HG03378 (cell line): ENCODE results near the gene SCN2A.

ENCODE experiments used
- ATAC-seq: cut with Tn5 transposase; IDR thresholded peaks from one replicate; pipeline ENCODE4 v1.9.1; 2021; ENCODE audit warnings: mild to moderate bottlenecking, moderate library complexity; ENCODE audit not compliant: unreplicated experiment

Gene SCN2A

DNA sequence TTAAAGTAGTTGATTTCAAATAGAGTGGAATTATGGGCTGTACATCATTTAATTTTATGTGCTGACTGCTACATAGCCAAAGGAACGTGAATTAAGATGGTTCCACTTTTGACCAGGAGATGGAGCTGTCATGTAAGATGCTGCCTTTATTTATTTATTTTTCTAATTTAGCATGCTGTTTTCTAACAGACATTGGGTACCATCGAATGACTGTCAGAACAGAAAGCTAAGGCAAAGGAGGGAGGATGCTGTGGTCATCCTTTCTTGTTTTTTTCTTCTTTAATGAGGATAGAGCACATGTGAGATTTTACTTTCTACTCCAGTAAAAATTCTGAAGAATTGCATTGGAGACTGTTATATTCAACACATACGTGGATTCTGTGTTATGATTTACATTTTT lies at the start of gene SCN2A:
Gene SCN2A (plus strand): TSS at position 185 of the 400 bp plus-strand sequence. CDS start 56,410 bp downstream, outside the sequence.
- ATAC-seq: peak; percentile 78

DNA sequence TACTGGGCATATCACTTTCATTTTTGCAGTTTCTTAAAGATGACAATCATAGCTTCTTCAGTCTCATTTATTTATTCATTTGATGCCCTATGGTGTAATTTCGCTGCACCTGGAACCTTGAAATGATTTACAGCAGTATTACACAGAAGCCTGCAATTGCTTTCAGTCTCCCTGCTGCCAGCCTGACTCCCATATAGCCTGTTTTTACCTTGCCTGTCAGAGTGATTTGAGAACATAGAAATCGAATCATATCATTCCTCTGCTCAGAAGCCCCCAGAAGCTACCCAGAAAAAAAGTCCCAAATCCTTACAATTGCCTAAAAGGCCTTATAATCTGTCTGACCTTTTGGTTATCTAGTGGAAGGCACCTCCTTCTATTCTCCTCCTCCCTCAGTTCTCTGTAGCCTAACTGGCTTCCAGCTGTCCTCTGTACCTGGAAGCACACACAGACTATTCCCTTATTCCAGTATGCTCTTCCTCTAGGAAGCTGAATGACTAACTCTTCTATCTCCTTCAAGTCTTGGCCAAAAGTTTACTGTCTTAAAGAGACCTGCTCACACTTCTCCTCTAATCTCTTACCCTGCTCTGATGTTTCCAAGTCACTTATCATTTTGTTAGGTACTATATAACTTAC lies 48.0 kb upstream of the SCN2A start:
- no peak for ATAC-seq

DNA sequence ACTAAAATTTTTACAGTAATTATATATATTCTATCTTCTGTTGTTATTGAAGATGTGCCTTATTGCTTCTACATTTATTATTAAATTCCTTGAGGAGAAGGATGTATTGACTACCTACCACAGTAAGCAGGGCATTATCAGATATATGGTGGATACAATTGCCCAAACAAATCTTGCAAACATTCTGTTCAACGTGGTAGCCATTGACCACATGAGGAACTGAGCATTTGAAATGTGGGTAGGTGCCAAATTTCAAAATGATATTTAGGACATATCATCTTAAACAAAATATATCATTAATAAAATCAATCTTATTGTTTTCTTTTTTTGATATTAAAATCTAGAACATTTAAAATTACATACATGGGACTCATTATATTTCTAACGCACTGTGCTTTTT lies 46.5 kb upstream of the SCN2A start:
- ATAC-seq: peak; percentile 38

DNA sequence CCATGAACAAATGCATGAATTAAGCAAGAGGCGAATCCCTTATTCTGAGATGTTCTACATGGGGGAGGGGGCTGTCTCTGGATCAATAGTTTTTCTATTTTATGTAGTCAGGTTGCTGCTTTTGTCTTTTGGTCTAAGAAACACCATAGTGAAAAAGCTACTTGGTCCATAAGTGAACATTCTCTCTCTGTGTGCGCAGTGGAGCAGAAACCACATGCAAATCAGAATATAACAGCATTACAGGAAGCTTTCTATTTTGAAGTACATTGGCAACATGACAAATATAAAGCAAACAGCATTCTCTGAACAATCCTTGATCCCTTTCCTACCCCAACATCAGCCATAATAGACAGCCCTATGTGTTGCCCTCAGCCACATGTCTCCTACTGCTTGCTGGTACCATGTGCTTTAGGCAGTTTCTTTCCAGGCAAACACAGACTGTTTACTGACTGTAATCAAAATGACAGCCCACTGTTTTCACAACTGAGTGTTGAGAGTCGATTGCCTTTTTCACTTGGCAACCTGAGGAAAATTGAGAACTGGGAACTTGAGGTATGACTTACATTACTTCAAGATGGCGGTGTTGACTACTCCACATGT lies 45.9 kb upstream of the SCN2A start:
- peak; percentile 95 for ATAC-seq

DNA sequence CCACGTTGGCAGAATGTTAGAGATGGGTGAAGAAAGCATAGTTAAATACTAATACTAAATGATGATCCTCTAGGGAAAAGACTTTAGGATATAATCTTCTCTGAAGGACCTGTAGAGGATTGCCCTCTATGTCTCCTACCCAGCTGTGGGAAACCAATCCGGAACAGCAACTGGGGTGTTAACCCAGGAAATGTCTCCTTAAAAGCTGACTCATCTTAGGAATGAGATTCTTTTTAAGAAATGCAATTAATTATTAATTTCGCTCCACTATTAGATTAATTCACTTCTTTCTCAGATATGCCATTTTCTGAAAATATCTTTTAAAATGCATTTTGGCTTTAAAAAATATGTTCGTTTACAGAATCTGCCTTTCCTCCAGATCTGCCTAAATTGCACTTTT lies 42.8 kb upstream of the SCN2A start:
- ATAC-seq: no peak

DNA sequence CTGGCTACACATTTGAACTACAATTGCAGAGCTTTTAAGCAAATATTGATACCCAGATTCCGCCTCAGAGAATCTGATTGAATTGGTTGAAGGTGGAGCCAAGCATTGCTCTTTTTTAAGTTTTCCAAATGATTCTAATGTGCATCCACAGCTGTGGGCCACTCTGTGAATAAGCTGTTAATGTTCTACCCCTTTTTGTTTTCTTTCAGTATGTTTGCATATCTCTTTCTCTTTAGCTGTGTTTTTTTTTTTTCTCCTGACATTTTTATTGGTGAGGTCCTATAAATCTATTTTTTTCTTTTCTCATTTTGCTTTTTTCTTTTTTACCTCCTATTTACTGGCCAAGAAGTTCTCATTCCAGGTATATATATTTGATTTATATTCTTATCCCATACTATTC lies 41.9 kb upstream of the SCN2A start:
- no peak for ATAC-seq

DNA sequence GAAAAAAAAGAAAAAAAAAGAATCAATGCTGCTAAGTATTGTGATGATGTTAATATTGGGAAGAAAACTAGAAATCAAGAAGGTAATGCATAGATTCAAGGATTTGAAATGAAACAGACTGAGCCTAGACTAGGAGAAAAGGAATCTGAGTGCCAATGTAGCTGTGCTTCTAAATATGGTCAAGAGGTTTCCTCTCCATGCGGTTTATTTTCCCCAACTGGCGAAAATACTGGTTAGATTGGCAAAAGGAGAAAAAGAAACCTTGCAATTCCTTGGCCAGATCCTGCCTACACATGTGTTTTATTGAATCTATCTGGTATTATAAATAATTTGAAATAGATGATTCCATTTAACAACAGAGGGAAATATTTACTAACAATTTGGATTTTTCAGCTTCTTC lies 41.0 kb upstream of the SCN2A start:
- ATAC-seq: no peak

DNA sequence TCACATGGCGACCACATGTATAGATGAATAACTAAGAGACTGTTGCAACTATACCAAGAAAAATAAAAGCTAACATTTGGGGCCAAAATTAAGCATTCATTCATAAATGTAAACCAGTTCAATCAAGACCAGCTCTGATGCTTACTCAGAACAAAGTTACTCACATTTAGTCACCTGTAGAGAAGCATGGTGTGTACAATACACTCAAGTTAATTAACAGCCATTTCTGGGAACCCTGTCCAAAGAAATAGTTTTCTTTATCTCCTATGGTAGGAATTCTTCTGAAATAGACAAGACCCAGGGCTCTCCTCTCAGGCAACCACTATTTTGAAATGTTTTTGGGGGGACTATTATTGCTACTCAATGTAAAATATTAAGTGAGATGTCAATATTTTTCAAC lies 37.0 kb upstream of the SCN2A start:
- no peak for ATAC-seq

DNA sequence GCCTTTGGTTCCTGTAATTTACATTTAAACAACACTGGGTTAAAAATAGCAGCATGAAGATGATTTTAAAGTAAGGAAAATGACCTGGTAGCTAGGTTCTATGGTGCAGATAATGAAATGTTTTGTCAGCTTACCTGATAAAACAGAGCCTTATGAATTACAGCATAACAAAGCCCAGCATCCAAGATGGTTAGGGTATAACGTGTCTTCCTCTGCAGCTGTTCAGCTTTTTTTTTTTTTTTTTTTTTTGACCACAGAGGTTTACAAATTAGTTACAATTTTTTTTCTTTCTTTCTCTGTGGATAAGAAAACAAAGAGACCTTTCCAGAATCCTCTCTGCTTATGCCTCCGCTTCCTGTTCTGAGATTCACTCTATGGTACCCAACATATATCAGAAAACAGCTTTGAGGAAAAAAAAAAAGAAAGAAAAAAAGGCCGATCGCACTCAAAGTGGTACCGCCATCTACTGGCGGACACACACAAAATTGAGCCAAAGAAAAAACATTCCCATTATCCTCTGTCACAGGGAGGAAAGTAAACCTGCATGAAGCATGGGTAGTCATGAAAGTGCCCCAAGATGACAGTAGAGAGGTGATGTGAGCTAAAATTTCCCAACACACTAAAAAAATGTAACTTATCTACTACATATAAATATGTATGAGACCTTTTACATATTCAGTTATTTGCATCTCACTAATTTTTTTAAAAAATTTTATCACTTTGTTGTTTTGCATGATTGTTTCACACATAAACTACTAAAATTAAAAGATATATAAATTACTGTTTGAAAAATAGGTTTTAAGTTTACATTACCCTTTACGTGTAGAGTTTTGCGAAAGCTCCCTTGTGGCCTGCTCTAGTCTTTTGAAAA lies 35.3 kb upstream of the SCN2A start, which contains the start of gene SCN3A:
Gene SCN3A (minus strand): TSS at position 362 of the 871 bp plus-strand sequence. CDS start 27,656 bp downstream, outside the sequence.
- peak; percentile 55 for ATAC-seq

DNA sequence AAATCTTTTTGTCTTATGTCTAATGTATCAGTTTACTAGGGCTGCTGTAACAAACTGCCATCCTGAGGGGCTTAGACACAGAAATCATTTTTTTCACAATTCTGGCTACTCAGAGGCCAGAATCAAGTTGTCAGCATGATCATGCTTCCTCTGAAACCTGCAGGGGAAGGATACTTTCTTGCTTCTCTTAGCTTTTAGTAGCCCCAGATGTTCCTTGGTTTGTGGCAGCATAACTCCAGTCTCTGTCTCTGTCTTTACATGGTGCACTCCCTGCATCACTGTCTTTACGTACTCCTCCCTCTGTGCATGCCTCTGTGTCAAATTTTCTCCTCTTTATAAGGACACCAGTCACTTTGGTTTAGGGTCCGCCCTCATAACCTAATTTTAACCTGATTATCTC lies 33.3 kb upstream of the SCN2A start:
- no peak for ATAC-seq

DNA sequence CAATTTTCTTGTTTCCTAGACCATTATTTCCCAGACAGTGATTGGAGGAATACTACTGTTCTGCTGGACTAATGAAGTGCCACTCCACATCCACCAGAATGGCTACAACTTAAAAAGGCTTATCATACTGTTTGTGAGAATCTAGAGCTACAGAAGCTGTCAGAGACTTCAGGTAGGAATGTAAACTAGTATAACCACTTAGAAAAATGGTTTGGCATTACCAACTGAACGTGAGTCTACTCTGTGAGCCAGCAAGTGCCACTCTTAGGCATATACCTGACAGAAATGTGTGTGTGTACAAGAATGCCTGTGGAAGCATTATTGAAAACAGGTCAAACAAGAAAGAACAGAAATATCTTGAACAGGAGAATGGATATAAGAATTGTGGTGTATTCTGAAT lies 31.1 kb upstream of the SCN2A start:
- ATAC-seq: no peak

DNA sequence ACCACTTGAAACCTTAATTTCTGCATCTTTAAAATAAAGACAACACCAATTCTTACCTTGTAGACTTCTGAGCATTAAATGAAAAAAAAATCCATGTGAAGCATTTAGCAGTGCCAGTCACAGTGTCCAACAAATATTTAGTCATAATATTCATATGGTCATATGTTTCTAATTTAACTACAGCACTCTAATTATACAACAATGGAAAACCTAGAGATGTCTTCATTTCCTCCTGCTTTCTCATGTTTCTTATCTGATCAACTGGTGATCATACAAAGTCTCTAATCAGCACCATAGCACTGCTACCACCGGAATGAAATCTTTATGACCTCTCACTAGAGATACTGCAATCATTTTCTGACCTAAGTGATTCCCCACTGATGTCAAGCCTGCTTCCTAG lies 25.1 kb upstream of the SCN2A start:
- ATAC-seq: no peak

DNA sequence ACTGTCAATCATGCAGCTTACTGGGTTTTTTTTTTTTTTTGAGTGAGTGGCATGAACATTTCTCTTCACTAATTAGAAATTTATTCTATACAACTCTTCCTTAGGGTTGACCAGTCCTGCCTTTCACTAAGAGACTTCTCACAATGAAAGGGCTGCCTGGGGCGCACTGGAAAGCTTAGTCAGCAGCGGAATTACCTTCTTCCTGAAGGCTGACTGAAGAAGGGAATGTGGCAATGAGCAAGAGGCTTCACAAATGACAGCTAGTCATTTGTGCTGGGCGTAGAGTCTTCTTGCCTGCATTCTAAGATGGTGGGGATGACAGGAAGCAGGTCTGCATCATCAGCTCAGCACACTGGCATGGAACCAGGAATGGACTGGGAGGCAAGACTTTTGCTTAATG lies 19.7 kb upstream of the SCN2A start:
- ATAC-seq: no peak

DNA sequence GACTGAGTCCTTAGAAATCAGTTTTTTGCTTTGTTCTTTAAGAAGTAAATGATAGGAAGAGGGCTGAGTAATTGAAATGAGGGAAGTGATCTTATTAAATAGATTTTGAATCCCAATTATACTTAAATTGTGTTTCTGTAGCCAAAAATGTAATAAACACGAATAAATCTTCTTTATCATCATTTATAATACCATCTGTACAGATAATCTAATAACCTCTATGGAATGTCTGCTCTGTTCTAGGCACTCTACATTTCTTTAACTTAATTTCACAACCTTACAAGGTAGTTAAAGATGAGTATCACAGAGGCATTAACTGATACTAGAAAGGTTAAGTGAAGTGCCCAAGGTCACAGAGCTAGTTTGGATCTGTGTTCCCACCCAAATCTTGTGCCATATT lies 14.3 kb upstream of the SCN2A start:
- no peak for ATAC-seq

DNA sequence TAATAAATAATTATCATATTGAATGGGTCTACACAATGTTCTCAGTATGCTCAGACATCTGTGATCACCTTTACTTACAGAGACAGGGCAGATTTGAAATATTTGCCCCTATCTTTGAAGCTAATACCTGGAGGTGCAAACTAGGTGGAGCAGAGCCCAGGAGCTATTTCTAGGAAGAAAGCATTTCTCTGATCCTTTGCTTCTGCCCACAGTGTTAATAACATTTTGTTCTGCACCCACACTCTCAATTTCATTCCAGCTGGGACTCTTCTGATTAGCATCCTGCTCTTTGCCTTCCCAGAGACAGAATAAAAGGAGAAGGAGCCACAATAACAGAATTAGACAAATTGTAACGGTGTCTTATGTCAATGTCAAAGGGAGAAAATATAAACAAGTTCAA lies 11.6 kb upstream of the SCN2A start:
- ATAC-seq: no peak

DNA sequence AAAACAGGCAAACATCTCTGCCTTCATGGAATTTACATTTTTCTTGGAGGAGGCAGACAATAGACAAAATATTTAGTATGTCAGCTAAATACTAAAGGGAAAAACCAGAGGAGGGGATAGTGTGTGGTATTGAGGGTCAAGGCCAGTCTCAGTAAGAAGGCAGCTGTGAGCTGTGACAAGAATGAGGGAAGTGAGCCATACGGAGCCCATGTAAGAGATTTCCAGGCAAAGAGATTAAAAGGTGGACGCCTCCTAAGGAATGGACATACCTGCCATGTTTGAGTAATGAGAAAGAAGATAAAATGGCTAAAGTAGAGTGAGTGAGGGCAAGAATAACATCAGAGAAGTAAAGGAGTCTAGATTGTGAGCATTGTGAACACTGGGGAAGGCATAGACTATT lies 2.2 kb upstream of the SCN2A start:
- no peak for ATAC-seq

DNA sequence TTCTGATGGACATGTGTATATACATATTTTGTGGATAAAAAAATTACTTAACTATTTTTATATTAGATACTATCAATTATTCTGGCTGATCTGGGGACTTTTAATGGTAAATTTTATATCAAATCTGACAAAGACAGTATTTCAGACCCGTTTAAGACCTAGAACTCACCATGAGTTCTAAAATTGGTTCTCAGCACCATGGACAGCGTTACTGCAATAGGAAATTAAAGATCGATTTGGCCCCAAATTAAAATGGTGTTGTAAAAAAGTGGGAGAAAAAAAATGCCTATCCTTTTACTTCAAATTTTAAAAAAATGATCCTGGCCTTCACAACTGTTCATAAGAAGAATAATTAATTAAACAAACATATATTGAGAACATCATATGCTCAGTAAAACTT lies 919 bp upstream of the SCN2A start:
- ATAC-seq: no peak

DNA sequence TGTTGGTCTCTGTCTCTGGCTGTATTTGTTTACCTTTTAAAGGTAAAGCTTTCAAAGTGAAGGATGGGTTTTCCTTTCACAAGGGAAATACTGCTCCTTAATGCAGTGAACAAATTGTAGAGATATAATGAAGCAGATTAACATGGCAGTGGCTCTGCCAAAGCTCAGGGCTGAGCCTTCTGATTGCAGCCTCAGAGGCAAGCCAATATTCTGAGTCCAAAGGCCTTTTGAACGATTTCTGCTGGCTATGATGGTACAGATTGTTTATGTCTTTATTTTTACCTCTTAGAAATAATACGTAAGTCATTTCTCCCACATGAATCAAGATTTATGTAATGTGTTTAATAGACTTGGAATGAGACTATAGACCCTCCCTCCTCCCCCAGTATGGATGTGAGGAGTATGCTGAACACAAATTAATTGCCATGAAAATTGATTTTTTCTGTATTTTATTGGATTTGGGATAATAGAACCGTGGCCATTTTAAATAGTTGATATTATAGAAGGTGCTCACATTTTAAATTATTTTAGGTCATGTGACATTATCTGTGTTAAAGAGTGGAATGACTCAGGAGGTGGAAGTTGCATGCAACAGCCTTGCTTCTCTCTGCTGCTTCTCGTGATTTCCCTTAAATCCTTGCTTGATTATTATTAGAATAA lies 772 bp downstream of the SCN2A start:
- ATAC-seq: no peak

DNA sequence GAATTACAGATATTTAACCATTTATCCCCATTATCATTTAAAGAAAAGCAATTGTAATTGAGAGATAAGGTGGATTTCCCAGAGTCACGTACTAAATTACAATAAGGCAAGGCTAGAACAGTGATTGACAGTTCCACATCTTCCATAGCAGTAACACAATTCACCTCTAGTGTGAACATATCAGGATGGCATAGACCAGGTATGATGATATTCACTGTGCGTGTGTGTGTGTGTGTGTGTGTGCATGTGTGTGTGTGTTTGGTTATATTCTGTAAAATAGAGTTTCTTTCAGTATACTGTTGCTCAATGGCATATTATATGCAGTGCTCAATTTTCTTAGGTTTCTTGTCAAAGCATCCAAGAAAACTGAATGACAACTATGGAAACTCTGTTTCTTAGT lies 1.7 kb downstream of the SCN2A start:
- ATAC-seq: no peak

DNA sequence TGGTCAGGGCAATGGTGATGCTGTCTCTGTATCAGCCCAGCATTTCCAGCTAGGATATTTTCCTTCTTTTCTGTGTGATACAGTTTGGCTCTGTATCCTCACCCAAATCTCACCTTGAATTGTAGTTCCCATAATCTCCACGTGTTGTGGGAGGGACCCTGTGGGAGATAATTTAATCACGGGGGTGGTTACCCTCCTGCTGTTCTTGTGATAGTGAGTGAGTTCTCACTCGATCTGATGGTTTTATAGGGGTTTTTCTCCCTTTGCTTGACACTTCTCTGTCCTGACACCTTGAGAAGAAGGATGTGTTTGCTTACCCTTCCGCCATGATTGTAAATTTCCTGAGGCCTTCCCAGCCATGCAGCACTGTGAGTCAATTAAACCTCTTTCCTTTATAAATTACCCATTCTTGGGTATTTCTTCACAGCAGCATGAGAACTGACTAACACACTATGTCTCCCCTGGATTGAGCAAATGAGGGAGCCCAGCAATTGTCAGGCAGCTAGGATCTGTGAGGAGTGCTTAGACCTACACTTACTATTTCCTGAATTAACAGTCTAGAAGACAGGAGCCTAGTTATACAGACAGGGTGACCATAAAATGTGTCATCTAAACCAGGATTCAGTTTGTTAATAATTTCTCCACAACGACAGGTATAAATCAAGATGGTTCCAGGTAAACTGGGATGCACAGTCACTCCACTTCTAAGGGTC lies 6.0 kb downstream of the SCN2A start:
- no peak for ATAC-seq

DNA sequence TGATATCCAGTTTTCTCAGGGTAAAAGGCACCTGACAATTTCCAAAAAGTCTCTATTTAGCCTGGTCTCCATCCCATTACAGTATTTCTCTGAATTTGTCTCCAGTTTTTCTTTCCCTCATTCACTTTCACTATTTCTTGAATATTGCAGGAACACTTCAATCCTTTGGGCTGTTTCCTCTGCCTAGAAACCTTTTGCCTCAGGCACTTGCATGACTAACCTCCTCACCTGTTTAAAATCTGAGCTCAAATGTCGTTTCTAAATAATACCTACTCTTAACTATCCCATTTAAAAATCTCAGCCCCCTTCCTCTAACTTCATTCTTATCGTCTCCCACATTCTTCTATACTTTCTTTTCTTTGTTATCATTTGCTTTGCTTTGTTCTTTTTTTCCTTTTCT lies 9.0 kb downstream of the SCN2A start:
- ATAC-seq: no peak
